ENCODE data around the gene STMND1.
A peak's percentile ranks its signal among the peaks of the same experiment; 100 is the strongest.

STMND1 gene

DNA sequence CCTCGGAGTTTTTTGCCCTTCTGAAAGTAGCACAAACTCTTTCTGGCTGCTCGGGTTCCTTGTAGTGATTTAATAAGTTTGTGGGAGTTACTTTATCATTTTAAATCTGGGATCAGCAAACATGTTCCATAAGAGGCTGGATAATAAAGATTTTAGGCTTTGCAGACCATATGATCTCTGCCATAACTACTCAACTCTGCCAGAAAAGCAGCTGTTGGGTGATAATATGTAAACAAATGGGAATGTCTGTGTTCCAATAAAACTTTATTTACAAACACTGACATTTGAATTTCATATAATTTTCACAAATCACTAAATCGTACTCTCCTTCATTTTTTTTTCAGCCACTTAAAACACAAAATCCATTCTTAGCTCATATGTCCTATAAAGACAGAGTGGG, 3.9 kb upstream of the STMND1 start:
- no peak for DNase-seq (ENCODE audit: extremely low read depth in 1 of 2, low read depth in 1 of 2)

DNA sequence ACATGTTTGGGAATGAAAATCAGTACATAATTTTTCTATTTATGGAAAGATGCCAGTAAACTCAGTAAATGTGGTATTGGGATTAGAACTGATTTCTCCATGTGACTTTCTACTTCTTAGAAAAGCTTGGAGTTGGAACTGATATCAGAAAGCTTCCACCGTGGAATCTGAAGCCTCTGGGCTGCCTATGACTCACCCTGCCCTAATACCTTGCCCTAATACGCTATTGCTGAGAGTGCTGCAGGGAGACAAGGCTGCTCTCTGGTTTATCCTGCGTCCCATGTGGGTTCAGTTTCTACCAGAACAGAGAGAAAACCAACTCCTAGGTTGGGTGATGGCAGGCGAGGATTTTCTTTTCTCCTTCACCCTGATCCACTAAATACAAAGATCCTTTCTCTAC, 3.3 kb upstream of the STMND1 start:
- DNase-seq (ENCODE audit: extremely low read depth in 1 of 2, low read depth in 1 of 2): no peak

- DNase-seq (ENCODE audit: extremely low read depth in 1 of 2, low read depth in 1 of 2): no peak
These were observed 2.3 kb upstream of the STMND1 start for GRCh38 chr6:17099401-17100059.

GRCh38 chr6:17100806-17101205, 1.0 kb upstream of the STMND1 start:
- no peak for DNase-seq (ENCODE audit: extremely low read depth in 1 of 2, low read depth in 1 of 2)

DNA sequence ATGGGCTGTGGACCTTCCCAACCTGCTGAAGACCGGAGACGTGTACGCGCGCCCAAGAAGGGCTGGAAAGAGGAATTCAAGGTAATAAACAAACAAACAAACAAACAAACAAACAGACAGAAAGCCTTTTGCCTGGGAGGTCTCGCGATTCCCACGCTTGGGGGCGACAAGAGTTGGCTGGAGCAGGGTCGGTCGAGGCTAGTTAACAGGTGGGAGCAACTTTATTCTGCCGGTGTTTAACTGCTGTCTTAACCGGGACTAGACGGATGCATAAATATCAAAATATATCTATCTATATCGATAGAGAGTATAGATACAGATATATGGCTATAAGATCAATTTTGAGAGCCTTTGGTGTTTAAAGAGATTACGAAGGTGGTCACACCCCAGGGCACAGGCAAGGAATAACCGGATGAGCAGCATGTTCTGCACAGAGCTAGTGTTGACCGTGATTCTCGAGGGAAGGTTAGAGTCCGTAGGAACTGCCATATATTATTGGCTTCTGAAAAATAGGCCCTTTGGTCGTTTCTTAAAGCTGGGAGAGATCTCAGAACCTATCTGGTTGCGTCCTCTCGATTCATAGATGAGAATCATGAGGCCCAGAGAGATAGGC, 514 bp downstream of the STMND1 start:
- no peak for DNase-seq (ENCODE audit: extremely low read depth in 1 of 2, low read depth in 1 of 2)

DNA sequence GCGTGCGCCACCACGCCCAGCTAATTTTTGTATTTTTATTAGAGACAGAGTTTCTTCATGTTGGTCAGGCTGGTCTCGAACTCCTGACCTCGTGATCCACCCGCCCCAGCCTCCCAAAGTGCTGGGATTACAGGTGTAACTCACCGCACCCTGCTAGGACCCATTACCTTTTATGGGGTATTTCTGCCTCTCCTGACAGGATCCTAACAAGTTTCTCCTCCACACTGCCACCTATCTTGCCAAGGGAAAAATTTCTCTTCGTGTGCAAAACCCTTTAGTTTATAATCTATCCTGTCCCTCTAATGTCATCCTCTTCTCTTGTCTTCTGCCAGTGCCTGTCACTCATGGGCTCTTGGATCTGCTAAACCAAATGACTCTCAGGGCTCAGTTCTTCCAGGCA, 1.9 kb downstream of the STMND1 start:
- no peak for DNase-seq (ENCODE audit: extremely low read depth in 1 of 2, low read depth in 1 of 2)

DNA sequence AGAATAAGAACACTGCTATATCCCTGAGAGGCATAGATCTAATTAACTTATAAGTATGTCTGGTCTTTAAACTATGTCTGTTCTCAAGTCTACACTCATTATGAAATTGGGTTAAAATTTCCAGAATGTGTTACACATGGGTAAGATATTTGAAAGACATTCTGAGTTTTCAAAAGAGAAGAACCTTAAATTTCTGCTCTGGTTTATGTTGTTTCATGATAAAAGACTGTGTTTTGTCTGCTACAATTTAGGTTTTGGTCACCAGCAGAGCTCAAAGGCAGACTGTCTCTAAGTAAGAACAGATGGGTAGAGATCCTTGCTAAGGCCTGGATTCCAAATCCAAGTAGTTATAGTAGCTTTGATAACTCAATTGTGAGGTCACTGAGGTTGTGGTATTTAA, 6.0 kb downstream of the STMND1 start:
- no peak for DNase-seq (ENCODE audit: extremely low read depth in 1 of 2, low read depth in 1 of 2)

DNA sequence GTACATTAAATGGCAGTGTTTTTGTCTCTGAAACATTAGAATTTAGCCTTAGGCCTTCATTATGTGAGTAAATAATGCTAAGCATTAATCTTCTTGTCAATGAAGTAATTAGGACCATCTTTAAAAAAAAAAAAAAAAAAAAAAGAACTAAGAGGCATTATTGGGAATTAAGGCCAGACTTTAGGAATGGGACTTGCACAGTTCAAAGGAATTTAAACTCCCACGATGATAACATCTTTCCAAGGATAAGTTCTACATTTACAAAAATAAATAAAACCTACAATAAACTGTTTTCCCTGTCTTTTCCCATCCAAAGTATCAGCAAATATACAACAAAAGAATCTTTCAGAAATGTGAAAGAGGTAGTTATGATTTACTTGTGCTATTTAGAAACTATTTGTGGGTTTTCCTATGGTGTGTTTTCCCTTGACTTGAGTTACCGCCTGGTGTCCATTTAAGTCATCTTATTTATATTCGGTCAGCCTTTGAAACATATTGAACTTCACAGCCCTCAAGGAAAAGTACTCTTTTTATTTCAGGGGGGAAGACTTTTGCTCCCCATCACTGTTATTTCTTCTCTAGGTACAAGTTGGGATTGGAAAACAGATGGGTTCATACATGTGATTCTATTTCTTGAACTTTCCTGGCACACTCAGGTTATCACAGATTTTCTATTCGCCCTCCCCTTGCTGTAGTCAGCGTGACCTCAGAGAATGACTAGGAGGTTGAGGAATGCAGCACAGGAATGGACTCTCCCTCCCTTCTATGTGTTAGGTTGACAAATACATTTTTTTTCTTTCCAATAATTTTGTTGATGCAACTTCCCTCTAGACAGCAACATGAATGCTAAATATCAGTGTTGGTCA, 13.6 kb downstream of the STMND1 start:
- DNase-seq (ENCODE audit: extremely low read depth in 1 of 2, low read depth in 1 of 2): no peak

DNA sequence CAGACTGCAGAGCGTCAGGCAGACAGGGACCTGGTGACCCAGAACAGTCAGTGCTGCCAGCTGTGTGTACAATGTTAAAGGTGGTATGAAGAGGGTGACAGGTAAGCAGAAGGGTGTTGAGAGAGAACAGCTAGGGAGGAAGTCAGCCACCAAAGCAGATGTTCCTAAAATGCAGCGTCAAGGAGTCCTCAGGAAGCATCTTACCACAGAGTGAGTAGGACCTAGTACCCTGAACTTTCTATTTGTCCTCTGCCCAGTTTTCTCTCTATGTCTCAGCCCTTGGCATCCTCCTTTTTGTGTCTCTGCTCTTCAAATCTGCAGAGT, 14.2 kb downstream of the STMND1 start:
- no peak for DNase-seq (ENCODE audit: extremely low read depth in 1 of 2, low read depth in 1 of 2)

DNA sequence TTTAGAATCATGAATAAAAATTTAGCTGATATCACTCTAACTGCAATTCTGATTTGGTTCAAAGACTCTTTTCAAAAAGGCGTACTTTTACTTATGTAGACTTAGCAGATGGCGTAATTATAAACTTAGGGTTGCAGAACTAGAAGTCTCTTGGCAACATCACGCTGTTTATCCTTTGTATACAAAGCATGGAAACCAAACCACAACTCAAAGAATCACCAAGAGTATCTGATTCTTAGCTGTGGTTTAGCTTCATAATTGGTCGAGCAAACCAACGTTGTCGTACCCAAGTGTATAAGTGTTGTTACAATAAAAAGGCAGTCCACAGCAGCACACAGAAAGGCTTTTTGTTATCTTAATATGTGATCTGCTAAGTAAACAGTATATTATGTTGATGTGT, 18.2 kb downstream of the STMND1 start:
- no peak for DNase-seq (ENCODE audit: extremely low read depth in 1 of 2, low read depth in 1 of 2)

- no peak for DNase-seq (ENCODE audit: extremely low read depth in 1 of 2, low read depth in 1 of 2)
These were observed 23.6 kb downstream of the STMND1 start for GRCh38 chr6:17125407-17125806.

GRCh38 chr6:17130786-17131185, 28.9 kb downstream of the STMND1 start:
- no peak for DNase-seq (ENCODE audit: extremely low read depth in 1 of 2, low read depth in 1 of 2)

GRCh38 chr6:17132967-17133366, 31.1 kb downstream of the STMND1 start:
- DNase-seq (ENCODE audit: extremely low read depth in 1 of 2, low read depth in 1 of 2): no peak

- DNase-seq (ENCODE audit: extremely low read depth in 1 of 2, low read depth in 1 of 2): no peak
These were observed 36.2 kb downstream of the STMND1 start for GRCh38 chr6:17138033-17138432.

DNA sequence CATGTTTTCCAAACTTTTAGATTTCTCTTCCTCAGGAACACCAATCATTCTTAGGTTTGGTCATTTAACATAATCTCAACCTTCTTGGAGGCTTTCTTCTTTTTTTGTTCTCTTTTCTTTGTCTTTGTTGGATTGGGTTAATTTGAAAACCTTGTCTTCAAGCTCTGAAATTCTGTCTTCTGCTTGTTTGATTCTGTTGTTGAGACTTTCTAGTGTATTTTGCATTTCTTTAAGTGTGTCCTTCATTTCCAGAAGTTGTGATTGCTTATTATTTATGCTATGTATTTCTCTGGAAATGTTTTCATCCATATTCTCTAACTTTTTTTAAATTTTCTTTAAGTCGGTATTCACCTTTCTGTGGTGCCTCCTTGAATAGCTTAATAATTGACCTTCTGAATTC, 42.2 kb downstream of the STMND1 start:
- no peak for DNase-seq (ENCODE audit: extremely low read depth in 1 of 2, low read depth in 1 of 2)

DNA sequence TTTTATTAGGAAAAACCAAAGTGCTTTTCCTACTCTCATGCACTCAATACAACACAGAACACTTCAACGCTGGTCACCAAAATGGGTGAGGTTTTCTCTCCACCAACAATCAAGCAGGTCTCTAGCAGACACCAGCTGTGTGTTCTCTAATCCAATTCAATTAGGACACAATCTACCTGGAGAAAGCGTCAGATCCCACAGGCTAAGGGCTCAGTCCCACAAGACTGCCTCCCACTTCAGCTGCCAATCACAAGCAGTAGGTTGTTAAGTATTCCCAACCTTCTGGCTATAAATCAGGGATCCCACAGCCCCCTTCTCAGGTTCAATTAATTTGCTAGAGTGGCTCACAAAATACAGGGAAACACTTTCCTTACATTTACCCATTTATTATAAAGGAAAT, 47.7 kb downstream of the STMND1 start:
- no peak for DNase-seq (ENCODE audit: extremely low read depth in 1 of 2, low read depth in 1 of 2)

- no peak for DNase-seq (ENCODE audit: extremely low read depth in 1 of 2, low read depth in 1 of 2)
These were observed 48.2 kb downstream of the STMND1 start for GRCh38 chr6:17150096-17150495.

DNA sequence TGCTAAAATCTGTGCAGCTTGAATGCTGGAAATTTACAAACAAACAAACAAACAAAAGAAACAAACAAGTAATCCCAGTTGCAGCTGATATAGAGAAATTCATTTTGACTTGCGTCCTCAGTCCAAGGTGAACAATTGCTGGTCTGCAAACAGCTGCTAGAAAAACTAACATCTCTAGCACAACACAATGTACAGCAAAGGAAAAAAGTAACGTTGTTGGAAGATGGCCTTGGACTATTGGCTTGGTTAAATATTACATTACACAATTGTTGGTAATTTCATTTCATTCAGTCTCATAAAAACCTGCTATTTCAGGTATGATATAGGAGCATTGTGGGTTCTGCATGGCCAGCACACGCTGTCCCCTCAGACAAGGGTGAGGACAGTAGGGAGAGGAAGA, 50.0 kb downstream of the STMND1 start:
- no peak for DNase-seq (ENCODE audit: extremely low read depth in 1 of 2, low read depth in 1 of 2)

GRCh38 chr6:17152703-17153102, 50.9 kb downstream of the STMND1 start:
- no peak for DNase-seq (ENCODE audit: extremely low read depth in 1 of 2, low read depth in 1 of 2)

DNA sequence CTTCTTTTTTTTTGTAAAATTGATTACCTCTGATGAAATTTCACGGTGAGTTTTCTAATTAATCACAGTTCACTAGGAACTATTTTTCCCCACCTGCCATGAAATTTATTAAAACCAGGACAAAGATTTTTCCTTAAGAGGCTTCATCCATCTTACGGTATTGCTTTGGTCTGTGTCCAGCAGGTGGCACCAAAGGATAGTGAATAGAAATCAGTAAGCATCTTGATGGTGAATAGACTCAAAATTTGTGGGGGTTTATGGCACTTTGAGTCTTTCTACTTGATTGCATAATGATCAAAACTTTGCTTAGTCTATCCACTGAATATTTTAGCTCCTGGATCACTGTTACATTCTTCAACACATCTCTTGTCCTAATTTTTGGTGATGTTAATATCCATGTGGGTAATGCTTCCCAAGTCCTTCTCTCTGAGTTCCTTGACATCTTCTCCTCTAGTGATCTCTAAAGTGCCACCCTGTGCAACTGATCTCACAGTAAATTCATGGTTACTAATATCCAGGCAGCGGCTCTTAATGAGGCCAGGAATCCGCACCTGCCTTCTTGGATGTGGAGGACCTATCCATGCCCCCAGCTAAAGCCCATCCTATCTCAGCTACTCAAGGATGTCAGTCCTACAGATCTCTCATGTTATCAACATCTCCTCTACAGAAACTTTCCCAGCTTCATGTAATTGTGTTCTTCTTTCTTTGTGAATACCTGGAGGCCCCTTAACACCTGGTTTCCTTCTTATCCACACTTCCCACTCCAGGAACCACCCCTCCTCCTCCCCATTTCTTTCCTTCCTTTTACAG, 54.5 kb downstream of the STMND1 start:
- peak in 1 of 2 donors; percentile 4 for DNase-seq (ENCODE audit: extremely low read depth in 1 of 2, low read depth in 1 of 2)

GRCh38 chr6:17156966-17157365, 55.1 kb downstream of the STMND1 start:
- no peak for DNase-seq (ENCODE audit: extremely low read depth in 1 of 2, low read depth in 1 of 2)

Data from stimulated activated CD8-positive, alpha-beta memory T cell treated with anti-CD3 and anti-CD28 coated beads, Interleukin-7, amount 100 ng/mL, for 48 hours (primary cell).